Heart right ventricle (tissue), 16 donors: ENCODE results near the gene ERBB4. TPM values are rescaled to one million over a fixed set of nuclear protein-coding genes. Genes with fewer than 3 reads are reported as not detected.

ENCODE experiments used
- ATAC-seq, 8 donors: fragments of 200-7000 bp; cut with Tn5 transposase; one replicate each; pipeline ENCODE4 v1.9.1; 2020; ENCODE audit warnings: mild to moderate bottlenecking in 8 of 8, moderate library complexity in 8 of 8, moderate number of reproducible peaks in 1 of 8
- DNase-seq, 2 donors: peaks; one replicate each; pipeline ENCODE4 v3.0.0-alpha.2; 2020
- H3K27ac ChIP-seq, 10 donors: fragments of 200-600 bp; sonication (generic) in 2 of 10; one replicate each; pipeline versions ENCODE4 v1.5.0 to v1.8.0; 2020 to 2022; ENCODE audit warnings: mild to moderate bottlenecking in 3 of 10
- H3K27me3 ChIP-seq, 7 donors: fragments of 200-600 bp; one replicate each; pipeline ENCODE4 v1.8.0; 2021 to 2022; ENCODE audit warnings: mild to moderate bottlenecking in 2 of 7
- H3K36me3 ChIP-seq, 9 donors: fragments of 200-600 bp; sonication (generic) in 1 of 9; one replicate each; pipeline versions ENCODE4 v1.5.0 to v1.8.0; 2020 to 2022; ENCODE audit warnings: mild to moderate bottlenecking in 2 of 9
- H3K4me1 ChIP-seq, 9 donors: fragments of 200-600 bp; sonication (generic) in 1 of 9; one replicate each; pipeline versions ENCODE4 v1.5.0 to v1.8.0; 2020 to 2022; ENCODE audit warnings: mild to moderate bottlenecking in 4 of 9
- H3K4me3 ChIP-seq, 10 donors: fragments of 200-600 bp; sonication (generic) in 2 of 10; one replicate each; pipeline versions ENCODE4 v1.5.0 to v1.8.0; 2020 to 2022; ENCODE audit warnings: mild to moderate bottlenecking in 7 of 10, moderate library complexity in 2 of 10
- H3K9me3 ChIP-seq, 11 donors: fragments of 200-600 bp in 10 of 11; sonication (generic) in 2 of 11; one replicate each; pipeline versions ENCODE4 v1.5.0 to v1.8.0; 2013 to 2022; ENCODE audit warnings: mild to moderate bottlenecking in 2 of 11, control low read depth in 1 of 11, moderate library complexity in 1 of 11
- WGBS, 2 donors: extraction: QIAGEN DNeasy Blood & Tissue Kit; methylation state at CpG; one replicate each; pipeline ENCODE4 v1.1.7; 2013; ENCODE audit warnings: inconsistent platforms in 1 of 2; 5-methylcytosine and 5-hydroxymethylcytosine counted together
- intact Hi-C, 10 donors: fragments of 100-400 bp; cut with DNase I; formaldehyde crosslinking; loops; one replicate each; pipeline versions ENCODE4 v1.11.1 to v1.14.2; 2022
- polyA plus RNA-seq, 2 donors: library from polyadenylated mRNA; stranded (reverse); fragments of 200-250 nt; gene quantifications; one replicate each; pipeline ENCODE4 v1.2.3, GENCODE V29; 2013
- total RNA-seq, 10 donors: library from RNA; stranded (reverse); fragmentation: NEBNext Ultra II Directional in 3 of 10; extraction: Animal tissue kit (Norgen Biotek cat#: 25700) in 3 of 10; gene quantifications; one replicate each; pipeline versions ENCODE4 v1.2.1 to v1.2.4, GENCODE V29; 2021 to 2023
- TF ChIP-seq, protein P1 (sequence below), 9 donors: fragments of 200-600 bp; sonication (generic) in 2 of 9; IDR thresholded peaks; one replicate each; pipeline versions ENCODE4 v1.5.0 to v1.8.0; 2021 to 2022; ENCODE audit warnings: antibody characterized with exemption in 9 of 9, mild to moderate bottlenecking in 5 of 9, moderate library complexity in 1 of 9
- donor health status: Arrhythmogenic right ventricular cardiomyopathy.
- donor health status: ischemic (EF 13 %, LVEDD 7.1; RV severe dilation, severe dysfunction).
- donor health status: healthy with polysubstance abuse.
- donor health status: DM: no; HTN: yes; CAD: no.
- donor health status: DM: no; HTN: no; CAD: no.
- donor health status: ischemic (EF 25% LVEDD 6.9; RV normal size, moderate dysfunction).
- donor health status: ischemic (EF 25% LVEDD 5.7; RV mildly dilated, moderate dysfunction).
- donor health status: healthy.
- donor health status: DM: yes; HTN: yes; CAD: no.
- donor health status: Ischemic cardiomyopathy.
- donor health status: ischemic (EF 35%, LVEDD 5.7; RV mildly dilated, moderate dysfunction).
- donor health status: nonischemic (EF 11% LVEDD 7.7; RV severe dilation, severe dysfunction).
- donor health status: DM: yes; HTN: yes; CAD: no.
- donor health status: PGD.
- donor health status: ischemic (EF 29% LVEDD 5.4; RV normal size, mild dysfunction).
- donor health status: nonischemic (EF 23%, LVEDD 6.1; RV moderate dilation, normal function).

Gene ERBB4
- total and polyA plus RNA-seq, 12 donors, result 1.2 to 24.6 (median 16.1) TPM

DNA sequence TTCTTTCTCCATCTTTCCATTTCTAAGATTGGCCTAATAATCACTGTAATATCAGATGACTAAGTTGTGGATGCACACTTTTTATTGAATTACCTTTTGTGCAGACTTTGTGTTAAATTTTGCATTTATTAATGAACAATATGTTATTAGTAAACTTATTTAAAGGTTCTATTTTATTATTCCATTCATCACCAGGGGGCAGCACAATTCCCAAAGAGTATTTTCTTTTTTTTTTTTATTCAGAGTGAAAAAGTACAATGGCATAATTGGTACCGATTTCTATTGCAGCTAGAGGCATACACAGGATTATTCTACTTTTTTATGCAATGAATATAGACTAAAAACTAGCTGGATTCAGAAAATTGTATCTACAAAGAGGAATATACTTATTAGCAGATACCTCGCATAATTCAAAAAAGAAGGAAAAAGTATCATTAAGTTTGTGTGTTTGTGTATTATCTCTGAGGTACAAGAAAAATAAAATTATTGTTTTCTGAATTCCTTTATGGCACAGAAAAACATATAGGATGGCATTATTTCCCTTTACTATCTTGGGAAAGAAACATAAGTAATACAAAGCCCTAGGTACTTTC is 390.6 kb downstream of the ERBB4 start:
- no peak for DNase-seq
- 54 to 63% methylated on average over 2 of the region's 2 CpGs for WGBS, 2 donors
- Histone ChIP-seq H3K36me3 (no peaks in the 10 kb centered on the region), H3K4me3 (no peak overlapping the region), H3K27me3 (no peaks in the 10 kb centered on the region), H3K9me3 (no peaks in the 10 kb centered on the region), H3K4me1 (no peaks in the 10 kb centered on the region), H3K27ac (no peak overlapping the region)
- intact Hi-C loops, result loop anchor here in 3 of 10 donors (10.0 kb wide), 2 partner anchors 387 to 397 kb away; partner anchors contain the start of gene ERBB4 (in 2 of the 3)
- TF ChIP-seq, protein P1, sequence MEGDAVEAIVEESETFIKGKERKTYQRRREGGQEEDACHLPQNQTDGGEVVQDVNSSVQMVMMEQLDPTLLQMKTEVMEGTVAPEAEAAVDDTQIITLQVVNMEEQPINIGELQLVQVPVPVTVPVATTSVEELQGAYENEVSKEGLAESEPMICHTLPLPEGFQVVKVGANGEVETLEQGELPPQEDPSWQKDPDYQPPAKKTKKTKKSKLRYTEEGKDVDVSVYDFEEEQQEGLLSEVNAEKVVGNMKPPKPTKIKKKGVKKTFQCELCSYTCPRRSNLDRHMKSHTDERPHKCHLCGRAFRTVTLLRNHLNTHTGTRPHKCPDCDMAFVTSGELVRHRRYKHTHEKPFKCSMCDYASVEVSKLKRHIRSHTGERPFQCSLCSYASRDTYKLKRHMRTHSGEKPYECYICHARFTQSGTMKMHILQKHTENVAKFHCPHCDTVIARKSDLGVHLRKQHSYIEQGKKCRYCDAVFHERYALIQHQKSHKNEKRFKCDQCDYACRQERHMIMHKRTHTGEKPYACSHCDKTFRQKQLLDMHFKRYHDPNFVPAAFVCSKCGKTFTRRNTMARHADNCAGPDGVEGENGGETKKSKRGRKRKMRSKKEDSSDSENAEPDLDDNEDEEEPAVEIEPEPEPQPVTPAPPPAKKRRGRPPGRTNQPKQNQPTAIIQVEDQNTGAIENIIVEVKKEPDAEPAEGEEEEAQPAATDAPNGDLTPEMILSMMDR (IDR thresholded peaks at IDR 0.05), result peak in 8 of 9 donors; percentile 16 to 60 (median 42)
- ATAC-seq, result no peak

- Histone ChIP-seq H3K4me3 (no peak overlapping the region), H3K4me1 (no peaks in the 10 kb centered on the region), H3K9me3 (no peaks in the 10 kb centered on the region), H3K27ac (no peak overlapping the region), H3K36me3 (no peaks in the 10 kb centered on the region), H3K27me3 (no peaks in the 10 kb centered on the region)
- WGBS, 2 donors, result 79 to 83% methylated on average over 3 of the region's 3 CpGs
- no peak for ATAC-seq
- no peak for DNase-seq
- TF ChIP-seq, protein P1 (IDR thresholded peaks at IDR 0.05), result no peak
- intact Hi-C loops, result loop anchor here in 3 of 10 donors (10.0 kb wide), 2 partner anchors 388 to 398 kb away; partner anchors contain the start of gene ERBB4 (in 2 of the 3)
Measured at GRCh38 chr2:212146416-212146815, 392.2 kb downstream of the ERBB4 start.

DNA sequence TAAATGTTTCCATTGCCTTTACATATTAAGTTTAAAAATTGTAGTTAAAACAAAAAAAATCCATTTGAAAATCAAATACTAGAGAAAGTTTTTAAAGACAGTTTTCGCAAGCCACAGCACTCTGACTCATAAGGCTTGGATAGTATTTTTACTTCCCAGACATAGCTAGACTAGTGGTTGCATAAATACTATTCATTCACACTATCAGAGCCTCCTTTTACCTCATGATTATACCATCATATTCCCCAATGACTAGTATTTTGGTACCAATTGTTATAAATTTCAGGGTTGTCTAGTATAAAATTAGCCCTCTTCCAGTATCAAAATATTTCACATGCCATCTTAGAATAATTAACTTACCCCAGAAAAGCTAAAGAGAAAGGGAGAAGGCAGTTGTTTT is 393.5 kb downstream of the ERBB4 start:
- Histone ChIP-seq H3K27me3 (no peaks in the 10 kb centered on the region), H3K27ac (no peak overlapping the region), H3K4me3 (no peak overlapping the region), H3K4me1 (no peaks in the 10 kb centered on the region), H3K9me3 (no peaks in the 10 kb centered on the region), H3K36me3 (no peaks in the 10 kb centered on the region)
- intact Hi-C loops, result loop anchor here in 3 of 10 donors (10.0 kb wide), 2 partner anchors 390 to 400 kb away; partner anchors contain the start of gene ERBB4 (in 2 of the 3)
- DNase-seq (no peak), ATAC-seq (no peak)
- TF ChIP-seq, protein P1 (IDR thresholded peaks at IDR 0.05), result no peak
- 81 to 85% methylated on average over 1 of the region's 1 CpG for WGBS, 2 donors

GRCh38 chr2:212142631-212143030 is 396.0 kb downstream of the ERBB4 start:
- no peak overlapping the region for H3K27ac ChIP-seq
- ATAC-seq (no peak), DNase-seq (no peak)
- intact Hi-C loops, result loop anchor here in 3 of 10 donors (10.0 kb wide), 2 partner anchors 392 to 402 kb away; partner anchors contain the start of gene ERBB4 (in 2 of the 3)
- no peaks in the 10 kb centered on the region for H3K4me1 ChIP-seq
- 32 to 42% methylated on average over 2 of the region's 2 CpGs for WGBS, 2 donors
- H3K4me3 ChIP-seq, result no peak overlapping the region
- H3K36me3 ChIP-seq, result no peaks in the 10 kb centered on the region
- TF ChIP-seq, protein P1 (IDR thresholded peaks at IDR 0.05), result no peak
- no peaks in the 10 kb centered on the region for H3K9me3 ChIP-seq
- H3K27me3 ChIP-seq, result no peaks in the 10 kb centered on the region
